RKO (cell line): ENCODE data around the gene GOLGA8T.
"Not testable (repeated sequence)": the region's sequence is repeated elsewhere in the genome, so short reads cannot be mapped to it uniquely, and the experiment has no call there.

ENCODE experiments used
- DNase-seq: peaks from one replicate; pipeline ENCODE4 v3.0.0-alpha.2; 2016; ENCODE audit warnings: low spot score

The GOLGA8T gene

DNA sequence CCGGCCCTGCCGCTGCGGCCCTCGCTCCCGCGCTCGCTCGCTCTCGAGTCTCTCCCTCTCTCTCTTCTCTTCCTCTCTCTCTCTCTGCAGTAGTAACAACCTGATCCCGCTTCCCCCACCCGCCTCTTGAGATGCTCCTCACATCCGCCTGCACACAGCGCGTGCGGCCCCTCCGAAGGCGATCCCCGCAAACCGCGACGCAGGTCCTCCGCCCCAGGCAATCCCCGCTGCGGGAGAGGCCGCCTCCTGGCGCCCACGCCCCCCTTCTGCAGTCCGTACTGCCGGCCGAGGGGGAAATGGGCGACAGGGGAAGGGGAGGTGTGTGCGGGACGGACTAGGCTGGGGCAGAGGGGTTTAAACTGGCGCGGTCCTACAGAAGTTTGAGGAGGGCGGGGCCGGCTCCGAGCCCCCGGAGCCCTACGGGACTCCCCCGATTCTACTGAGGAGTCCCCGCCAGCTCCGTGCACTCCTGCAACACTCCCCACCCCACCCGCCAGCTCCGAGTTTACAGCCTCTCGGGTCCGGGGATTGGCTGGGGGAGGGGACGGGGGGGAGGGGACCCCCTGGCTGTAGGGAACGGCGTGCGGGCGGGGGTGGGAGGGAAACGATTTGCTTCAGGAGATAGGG lies 57.4 kb downstream of the GOLGA8T start:
- DNase-seq: not testable (repeated sequence)

DNA sequence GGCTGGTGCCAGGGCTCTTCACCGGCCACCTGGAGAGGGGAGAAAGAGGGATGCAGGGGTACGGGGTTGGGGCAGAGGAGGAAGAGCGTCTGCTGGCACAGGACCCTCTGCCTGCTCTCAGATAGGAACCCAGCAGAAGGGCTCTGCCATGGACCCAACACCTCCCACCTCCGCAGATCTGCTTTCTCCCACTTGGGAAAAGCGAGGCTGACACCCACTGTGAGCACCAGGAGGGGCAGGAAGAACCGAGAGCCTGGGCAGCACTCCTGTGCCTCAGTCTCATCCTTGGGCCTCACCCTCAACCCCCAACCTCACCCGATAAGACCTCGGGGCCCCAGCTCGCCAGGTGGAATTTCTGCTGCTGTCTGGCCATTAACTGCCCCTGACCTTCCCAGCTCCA lies 58.0 kb downstream of the GOLGA8T start:
- DNase-seq: not testable (repeated sequence)
